HG03139 (cell line): ENCODE results near the gene MBOAT2.
"Not testable (repeated sequence)": the region's sequence is repeated elsewhere in the genome, so short reads cannot be mapped to it uniquely, and the experiment has no call there.

ENCODE experiments used
- ATAC-seq: cut with Tn5 transposase; IDR thresholded peaks from one replicate; pipeline ENCODE4 v1.9.1; 2021; ENCODE audit not compliant: unreplicated experiment

Gene MBOAT2

DNA sequence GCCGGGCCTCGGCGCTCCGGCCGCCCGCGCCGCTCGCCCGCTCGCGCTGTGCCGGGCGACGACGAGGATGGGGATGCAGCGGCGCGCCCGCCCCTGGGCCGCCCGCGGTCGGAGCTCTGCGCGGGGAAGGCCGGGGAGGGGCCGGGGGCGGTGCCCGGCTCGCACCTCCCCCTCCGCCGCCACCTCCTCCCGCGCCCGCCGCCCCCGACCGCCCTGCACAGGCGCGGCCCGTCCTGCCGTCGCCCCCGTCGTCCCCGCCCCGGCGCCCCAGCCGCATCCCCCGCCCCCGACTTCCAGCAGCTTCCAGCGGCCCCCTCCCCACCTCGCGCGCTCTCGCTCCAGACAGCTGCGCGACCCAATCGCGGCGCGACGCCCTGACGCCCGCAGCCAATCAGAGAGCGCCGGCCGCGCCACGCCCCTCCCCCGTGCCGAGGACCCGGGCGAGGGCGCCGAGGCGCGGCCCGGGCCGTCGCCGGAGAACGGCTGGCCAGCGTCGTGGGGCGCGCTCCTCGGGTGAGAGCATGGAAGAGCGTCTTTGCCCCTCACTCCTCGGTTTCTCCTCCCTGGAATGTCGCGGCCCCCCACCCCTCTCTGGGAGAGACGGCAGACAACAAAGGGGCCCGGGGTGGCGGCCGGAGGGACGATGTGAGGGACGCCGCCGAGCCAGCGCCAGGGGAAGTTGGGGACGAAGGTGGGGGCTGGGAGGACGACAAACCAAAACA is at the start of gene MBOAT2:
Gene MBOAT2, minus strand, starts transcription at position 69 of the 722 bp plus-strand sequence. CDS start 70 bp downstream, outside the sequence.
- ATAC-seq: peak; percentile 95

DNA sequence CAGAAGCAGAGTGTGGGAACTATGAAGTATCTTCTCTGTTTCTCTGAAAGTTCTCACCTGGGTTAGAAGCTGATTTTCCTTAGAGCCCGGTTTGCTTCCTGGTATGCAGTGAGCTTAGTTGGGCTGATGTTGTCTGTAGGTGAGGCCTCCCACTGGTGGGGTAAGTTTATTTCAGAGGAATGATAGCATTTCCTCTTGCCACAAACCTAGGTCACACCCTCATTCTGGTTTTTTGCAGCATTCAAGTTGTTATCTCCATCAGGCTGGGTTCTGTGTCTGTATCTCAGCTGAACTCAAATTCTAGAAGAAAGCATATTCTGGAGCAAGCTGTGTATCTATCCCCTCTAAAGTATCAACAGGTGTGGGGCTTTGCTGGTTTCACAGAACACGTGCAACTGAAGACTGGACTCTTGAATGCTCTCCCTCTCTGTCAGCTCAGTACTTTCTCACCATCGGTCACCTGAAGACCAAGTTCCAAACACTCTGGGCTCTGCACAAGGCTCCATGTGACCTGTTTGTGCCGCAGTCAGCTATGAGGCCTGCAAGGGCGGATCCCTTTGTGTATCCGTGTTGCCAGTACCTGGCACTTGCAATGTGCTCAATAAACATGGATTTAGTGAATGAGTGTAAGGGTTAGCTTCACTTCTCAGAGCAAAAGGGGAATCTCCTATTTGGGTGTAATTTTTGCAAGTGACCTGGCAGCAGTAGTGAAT is 49.5 kb upstream of the MBOAT2 start:
- ATAC-seq: no peak

DNA sequence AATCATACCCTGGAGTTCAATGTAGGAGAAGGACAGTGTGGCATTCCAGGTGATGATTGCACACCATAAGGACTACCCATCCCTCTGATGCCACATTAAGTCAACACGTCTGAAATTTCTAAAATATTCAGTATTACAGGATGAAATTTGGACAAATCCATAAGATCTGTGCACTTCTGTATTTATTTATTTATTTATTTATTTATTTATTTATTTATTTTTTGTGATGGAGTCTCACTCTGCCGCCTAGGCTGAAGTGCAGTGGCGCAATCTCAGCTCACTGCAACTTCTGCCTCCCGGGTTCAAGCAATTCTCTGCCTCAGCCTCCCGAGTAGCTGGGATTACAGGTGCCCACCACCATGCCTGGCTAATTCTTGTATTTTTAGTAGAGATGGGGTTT is 48.0 kb upstream of the MBOAT2 start:
- not testable (repeated sequence) for ATAC-seq

DNA sequence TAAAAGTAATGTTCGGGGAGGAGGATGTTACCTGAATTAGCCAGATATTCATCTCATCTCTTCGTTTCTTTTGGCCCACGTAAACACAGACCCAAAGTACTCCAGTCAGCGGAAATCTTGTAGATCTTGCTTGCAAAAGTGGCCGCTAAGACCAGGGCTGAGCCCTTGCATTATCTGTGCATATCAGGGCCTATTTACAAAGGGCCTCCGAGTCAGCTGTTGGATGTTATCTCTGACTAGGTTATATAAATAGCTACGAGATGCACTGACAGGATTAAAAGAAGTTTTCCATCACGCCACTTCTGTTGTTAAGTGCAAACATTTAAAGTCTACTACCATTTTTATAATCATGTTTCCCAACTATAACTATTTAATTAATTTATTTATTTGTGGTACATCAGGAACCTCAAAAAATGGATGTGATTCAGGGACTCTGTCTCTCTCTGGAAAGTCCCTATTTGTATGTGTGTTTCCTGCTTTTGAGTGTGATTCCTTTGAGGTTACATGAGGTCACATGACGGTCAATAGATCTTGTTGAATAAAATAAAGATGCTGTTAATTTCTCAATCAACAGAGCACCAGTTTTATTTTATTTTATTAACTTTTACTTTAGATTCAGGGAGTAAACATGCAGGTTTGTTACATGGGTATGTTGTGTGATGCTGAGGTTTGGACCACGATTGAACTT is 46.8 kb upstream of the MBOAT2 start:
- no peak for ATAC-seq

GRCh38 chr2:9045595-9045994 is 42.1 kb upstream of the MBOAT2 start:
- no peak for ATAC-seq

DNA sequence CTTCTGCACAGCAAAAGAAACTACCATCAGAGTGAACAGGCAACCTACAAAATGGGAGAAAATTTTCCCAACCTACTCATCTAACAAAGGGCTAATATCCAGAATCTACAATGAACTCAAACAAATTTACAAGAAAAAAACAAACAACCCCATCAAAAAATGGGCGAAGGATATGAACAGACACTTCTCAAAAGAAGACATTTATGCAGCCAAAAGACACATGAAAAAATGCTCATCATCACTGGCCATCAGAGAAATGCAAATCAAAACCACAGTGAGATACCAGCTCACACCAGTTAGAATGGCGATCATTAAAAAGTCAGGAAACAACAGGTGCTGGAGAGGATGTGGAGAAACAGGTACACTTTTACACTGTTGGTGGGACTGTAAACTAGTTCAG is 40.0 kb upstream of the MBOAT2 start:
- ATAC-seq: not testable (repeated sequence)

- no peak for ATAC-seq
Measured at GRCh38 chr2:9037166-9037565, 33.7 kb upstream of the MBOAT2 start.

DNA sequence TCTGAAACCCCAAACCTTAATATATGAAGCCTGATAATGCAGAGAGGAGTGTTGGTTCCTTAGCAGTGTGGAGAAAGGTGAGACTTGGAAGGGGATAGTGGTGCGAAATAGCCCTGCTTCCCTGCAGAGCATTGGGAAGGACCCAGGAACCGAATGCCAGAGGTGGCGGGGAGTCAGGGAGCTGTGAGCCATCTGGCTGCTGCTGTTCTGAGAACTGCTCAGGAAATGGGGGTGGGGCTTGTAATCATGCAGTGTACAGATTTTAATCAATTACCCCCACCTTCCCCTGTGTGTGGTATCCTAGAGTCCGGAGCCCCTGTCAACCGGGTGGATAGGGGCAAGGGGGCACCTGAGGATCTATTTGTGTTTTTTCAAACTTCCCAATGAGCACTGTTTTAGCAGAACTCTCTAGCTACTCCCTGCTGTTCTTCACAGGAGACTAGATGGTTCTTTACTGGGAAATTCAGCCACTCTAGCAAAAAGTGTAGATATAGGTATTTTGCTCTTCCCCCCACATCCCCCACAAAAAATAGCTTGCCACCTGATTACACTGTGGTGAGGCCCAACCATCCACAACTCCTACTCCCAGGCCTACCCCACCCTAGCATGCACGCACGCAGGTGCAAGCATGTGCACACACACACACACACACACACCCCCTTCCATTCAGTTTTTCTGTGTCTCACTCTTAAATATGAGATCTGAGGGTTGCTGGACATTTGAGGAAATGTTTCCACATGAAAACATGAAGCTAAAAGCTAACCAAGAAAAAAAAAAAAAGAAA is 30.1 kb upstream of the MBOAT2 start:
- no peak for ATAC-seq

DNA sequence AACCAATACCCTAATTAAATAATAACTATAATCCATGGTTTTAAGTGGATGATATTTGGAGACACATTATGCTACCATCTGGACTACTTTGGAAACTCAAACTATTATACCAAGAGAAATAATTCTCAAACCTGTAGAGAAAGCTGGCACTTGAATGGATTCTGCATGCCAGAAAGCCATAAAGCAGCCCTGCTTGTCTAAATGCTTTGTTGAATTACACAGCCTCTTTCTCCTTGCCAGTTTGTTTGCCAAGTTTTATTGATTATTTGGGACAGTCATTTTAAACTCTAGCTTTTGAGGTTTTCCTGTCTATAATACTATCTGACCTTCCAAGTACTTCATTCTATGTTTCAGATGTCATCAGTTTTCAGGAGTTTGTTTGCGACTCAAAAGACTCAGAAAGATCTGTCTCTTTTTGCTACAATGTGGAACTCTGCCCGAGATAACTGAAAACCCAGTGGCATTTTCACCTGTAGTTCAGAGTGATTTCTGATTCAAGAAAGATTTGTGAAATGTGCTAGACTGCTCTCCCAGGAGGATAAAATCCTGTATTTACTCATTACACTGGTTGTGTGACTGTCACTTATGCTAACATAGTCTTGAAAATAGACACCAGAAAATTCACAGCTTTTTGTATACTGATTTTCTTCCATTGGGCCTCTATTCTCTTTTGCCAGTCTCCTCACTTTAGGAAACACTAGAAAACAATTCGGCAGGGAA is 29.2 kb upstream of the MBOAT2 start:
- ATAC-seq: no peak

GRCh38 chr2:9032121-9032520 is 28.6 kb upstream of the MBOAT2 start:
- ATAC-seq: no peak

GRCh38 chr2:9031246-9031645 is 27.8 kb upstream of the MBOAT2 start:
- ATAC-seq: no peak

DNA sequence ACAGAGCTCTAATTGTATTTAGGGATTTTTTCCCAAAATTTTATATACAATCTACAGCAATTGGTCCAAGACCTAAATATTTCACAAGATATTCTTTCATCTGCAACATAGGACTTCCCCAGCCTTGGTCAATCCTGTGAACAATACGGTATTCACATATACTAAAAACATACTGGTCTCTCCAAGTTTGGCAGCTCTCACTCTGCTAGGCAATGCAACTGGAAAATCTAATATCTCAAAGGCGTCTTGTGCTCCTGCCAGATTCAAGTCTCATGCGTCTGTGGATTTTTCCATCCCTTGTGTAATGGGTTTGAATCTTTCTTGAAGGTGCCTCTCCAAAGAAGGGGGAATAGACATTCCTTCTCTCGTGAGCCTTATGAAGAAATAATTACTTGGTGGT is 27.4 kb upstream of the MBOAT2 start:
- ATAC-seq: no peak

DNA sequence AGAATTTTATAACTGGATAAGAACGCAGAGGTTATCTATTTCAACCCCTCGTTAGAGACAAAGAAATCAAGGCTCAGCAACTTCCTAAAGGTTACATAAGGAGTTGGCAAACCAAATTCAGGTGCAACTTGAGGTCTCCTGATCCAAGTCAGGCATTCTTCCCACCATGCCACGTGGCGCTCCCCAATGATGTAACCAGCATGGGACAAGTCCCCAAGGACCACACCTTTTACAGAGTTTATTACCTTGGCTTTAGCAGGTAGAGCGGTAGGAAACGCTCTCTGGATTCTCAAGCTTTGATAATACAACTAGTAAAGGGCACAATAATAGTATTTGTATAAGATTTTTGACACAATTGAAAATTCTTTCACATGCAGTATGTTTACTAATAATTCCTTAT is 26.7 kb upstream of the MBOAT2 start:
- ATAC-seq: no peak

- ATAC-seq: no peak
Measured at GRCh38 chr2:9029721-9030120, 26.2 kb upstream of the MBOAT2 start.

DNA sequence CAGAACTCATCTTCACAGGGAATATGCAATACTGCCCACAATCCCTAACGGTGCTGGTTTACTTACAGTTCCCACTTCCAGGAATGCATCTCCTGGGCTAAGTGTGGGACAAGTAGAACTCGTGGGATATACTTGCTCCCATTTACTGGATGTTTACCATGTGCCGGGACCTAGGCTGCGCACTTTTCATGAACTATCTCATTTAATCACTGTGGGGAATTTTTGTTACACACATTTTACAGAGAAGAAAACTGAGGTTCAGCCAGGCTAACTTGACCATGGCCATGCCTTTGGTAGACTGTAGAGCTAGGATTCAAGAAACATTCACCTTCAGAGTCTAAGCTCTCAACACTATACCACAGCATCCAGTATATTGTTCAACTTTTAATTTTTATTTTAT is 24.4 kb upstream of the MBOAT2 start:
- ATAC-seq: no peak

- ATAC-seq: no peak
Measured at GRCh38 chr2:9025746-9026145, 22.3 kb upstream of the MBOAT2 start.

DNA sequence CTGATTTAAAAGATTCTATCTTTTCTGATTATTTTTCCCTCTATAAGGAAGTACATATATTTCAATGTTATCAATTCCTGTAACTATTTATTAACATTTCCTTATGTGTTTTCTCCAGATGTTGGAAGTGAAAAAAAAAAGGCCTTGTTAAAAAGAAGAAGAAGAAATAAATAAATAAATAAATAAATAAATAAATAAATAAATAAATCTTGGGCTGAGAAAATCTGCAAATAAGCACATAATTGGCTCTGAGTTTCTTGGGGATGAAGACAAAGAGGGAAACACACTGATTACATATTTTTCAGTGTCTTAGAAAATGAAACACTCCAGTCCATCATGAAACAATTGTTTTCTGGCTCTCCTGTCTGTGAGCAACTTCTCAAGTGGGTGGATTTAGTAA is 21.1 kb upstream of the MBOAT2 start:
- no peak for ATAC-seq

- no peak for ATAC-seq
Measured at GRCh38 chr2:9021563-9022211, 18.2 kb upstream of the MBOAT2 start.

GRCh38 chr2:9020267-9020666 is 16.8 kb upstream of the MBOAT2 start:
- no peak for ATAC-seq

DNA sequence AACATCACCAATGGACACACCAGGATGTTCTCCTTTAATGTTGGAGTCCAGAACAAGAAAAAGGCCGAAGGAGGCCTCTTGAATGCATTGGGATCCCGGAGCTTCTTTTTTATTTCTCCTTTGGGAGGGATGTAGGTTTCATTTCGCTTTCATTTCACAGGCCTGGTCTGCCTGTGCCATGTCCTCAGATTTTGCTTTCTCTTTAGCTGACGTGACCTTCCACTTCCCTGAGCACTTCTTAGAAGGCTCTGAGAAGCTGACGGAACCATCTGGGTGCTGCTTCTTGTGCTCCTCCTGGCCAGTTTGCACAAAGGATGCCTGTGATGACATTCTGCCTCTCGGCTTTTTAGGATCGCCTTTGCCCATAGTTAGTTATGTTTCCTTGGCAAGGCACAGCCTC is 15.1 kb upstream of the MBOAT2 start:
- no peak for ATAC-seq
